MM.1S (cell line): Measurements from ENCODE around the gene ZBTB7C.

Experiments
- EZH2 ChIP-seq: fragments of 300-600 bp; sonication (generic); optimal IDR thresholded peaks from 2 replicates; pipeline ENCODE3; 2017; ENCODE audit warnings: low read depth, mild to moderate bottlenecking, antibody characterized with exemption, low read length, mixed read lengths
- EZH2phosphoT487 ChIP-seq: fragments of 300-600 bp; sonication (generic); IDR thresholded peaks from 2 replicates; pipeline ENCODE4 v1.6.1; 2018; ENCODE audit warnings: antibody characterized with exemption, low read length
- TF ChIP-seq, protein P1 (sequence below): fragments of 300-600 bp; sonication (generic); IDR thresholded peaks from 2 replicates; pipeline ENCODE4 v1.5.1; 2016; ENCODE audit warnings: antibody characterized with exemption, low read length, mixed read lengths

DNA sequence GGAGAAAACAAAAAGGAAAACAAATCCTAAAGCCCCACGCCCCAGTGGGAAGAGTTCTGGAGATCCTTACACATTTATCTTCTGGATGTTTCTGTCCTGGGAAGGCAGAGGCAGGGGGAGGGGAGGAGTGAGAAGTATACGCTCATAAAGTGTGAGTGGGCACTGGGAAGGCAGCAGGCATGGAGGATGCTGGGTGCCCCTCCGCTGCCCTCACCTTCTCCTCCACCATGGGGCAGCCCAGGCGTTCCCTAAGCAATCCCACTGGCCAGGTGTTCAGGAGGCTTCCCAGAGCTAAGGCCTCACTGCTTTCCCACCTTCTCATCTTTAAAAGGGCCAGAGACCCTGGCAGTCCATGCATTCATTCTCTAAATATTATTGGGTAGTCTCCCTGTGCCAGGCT, 366.8 kb downstream of the ZBTB7C start:
- TF ChIP-seq, protein P1, sequence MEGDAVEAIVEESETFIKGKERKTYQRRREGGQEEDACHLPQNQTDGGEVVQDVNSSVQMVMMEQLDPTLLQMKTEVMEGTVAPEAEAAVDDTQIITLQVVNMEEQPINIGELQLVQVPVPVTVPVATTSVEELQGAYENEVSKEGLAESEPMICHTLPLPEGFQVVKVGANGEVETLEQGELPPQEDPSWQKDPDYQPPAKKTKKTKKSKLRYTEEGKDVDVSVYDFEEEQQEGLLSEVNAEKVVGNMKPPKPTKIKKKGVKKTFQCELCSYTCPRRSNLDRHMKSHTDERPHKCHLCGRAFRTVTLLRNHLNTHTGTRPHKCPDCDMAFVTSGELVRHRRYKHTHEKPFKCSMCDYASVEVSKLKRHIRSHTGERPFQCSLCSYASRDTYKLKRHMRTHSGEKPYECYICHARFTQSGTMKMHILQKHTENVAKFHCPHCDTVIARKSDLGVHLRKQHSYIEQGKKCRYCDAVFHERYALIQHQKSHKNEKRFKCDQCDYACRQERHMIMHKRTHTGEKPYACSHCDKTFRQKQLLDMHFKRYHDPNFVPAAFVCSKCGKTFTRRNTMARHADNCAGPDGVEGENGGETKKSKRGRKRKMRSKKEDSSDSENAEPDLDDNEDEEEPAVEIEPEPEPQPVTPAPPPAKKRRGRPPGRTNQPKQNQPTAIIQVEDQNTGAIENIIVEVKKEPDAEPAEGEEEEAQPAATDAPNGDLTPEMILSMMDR, result no peak
- TF ChIP-seq EZH2, result no peak
- TF ChIP-seq EZH2phosphoT487, result no peak
